Kidney tubule cell (primary cell): ENCODE results near the gene TFR2.

Experiments used
- DNase-seq: peaks from one replicate; pipeline ENCODE4 v3.0.0-alpha.2; 2018; ENCODE audit warnings: low spot score

Gene TFR2

GRCh38 chr7:100572281-100572948, 68.9 kb downstream of the TFR2 start:
- no peak for DNase-seq

- DNase-seq = no peak
Measured at GRCh38 chr7:100571829-100572116, 69.6 kb downstream of the TFR2 start.

- DNase-seq = no peak
Measured at GRCh38 chr7:100570954-100571828, 70.2 kb downstream of the TFR2 start.
